ENCODE data around the gene ARHGAP15. TPM values are rescaled to one million over a fixed set of nuclear protein-coding genes. Genes with fewer than 3 reads are reported as not detected.

Gene ARHGAP15
- total and polyA plus RNA-seq, 2 experiments from 2014 or later = not detected

GRCh38 chr2:143336719-143337210, 207.5 kb downstream of the ARHGAP15 start:
- Histone ChIP-seq H3K9me3 (ENCODE audit: low read depth) (no peaks in the 10 kb centered on the region), H3F3A (ENCODE audit: insufficient read depth) (no peaks in the 10 kb centered on the region), H3K4me3 (no peak overlapping the region), H3K27ac (no peak overlapping the region), H3K9me2 (ENCODE audit: insufficient read depth) (no peaks in the 10 kb centered on the region), H3K4me1 (ENCODE audit: insufficient read depth) (no peaks in the 10 kb centered on the region), H3K4me2 (ENCODE audit: unreplicated experiment) (no peak overlapping the region), H2AFZ (no peak overlapping the region), H4K20me1 (ENCODE audit: insufficient read depth) (no peaks in the 10 kb centered on the region), H3K27me3 (replicated peaks; ENCODE audit: insufficient read depth) (no peaks in the 10 kb centered on the region), H3K9ac (no peak overlapping the region), H3K79me2 (ENCODE audit: insufficient read depth) (no peaks in the 10 kb centered on the region), H3K36me3 (ENCODE audit: low read depth) (no peaks in the 10 kb centered on the region)
- DNase-seq = no peak
- TF ChIP-seq EZH2phosphoT487 (IDR thresholded peaks at IDR 0.05; ENCODE audit: insufficient read depth, low read depth) (no peak), EZH2 (IDR thresholded peaks at IDR 0.05; ENCODE audit: insufficient read depth, poor library complexity, severe bottlenecking) (no peak)
- WGBS, 2 experiments (ENCODE audit: low coverage in 1 of 2, low lambda C conversion rate in 2 of 2, missing lambda C conversion rate in 2 of 2) = 66 to 67% methylated on average over 1 of the region's 1 CpG
- in situ Hi-C loops (cut with MboI) = no loop called here

GRCh38 chr2:143341478-143341877, 212.3 kb downstream of the ARHGAP15 start:
- Histone ChIP-seq H4K20me1 (ENCODE audit: insufficient read depth) (no peaks in the 10 kb centered on the region), H3K4me3 (no peak overlapping the region), H3K4me1 (ENCODE audit: insufficient read depth) (no peaks in the 10 kb centered on the region), H3K27ac (no peak overlapping the region), H3K9me3 (ENCODE audit: low read depth) (no peaks in the 10 kb centered on the region), H3K9me2 (ENCODE audit: insufficient read depth) (no peaks in the 10 kb centered on the region), H3K9ac (no peak overlapping the region), H2AFZ (no peak overlapping the region), H3F3A (ENCODE audit: insufficient read depth) (no peaks in the 10 kb centered on the region), H3K36me3 (ENCODE audit: low read depth) (no peaks in the 10 kb centered on the region), H3K27me3 (replicated peaks; ENCODE audit: insufficient read depth) (0 out of 2 replicates have a peak, but pooled peaks cover 6% of the 10 kb centered on the region), H3K79me2 (ENCODE audit: insufficient read depth) (no peaks in the 10 kb centered on the region), H3K4me2 (ENCODE audit: unreplicated experiment) (no peak overlapping the region)
- TF ChIP-seq EZH2 (IDR thresholded peaks at IDR 0.05; ENCODE audit: insufficient read depth, poor library complexity, severe bottlenecking) = no peak
- TF ChIP-seq EZH2phosphoT487 (IDR thresholded peaks at IDR 0.05; ENCODE audit: insufficient read depth, low read depth) = no peak
- DNase-seq = no peak
- WGBS, 2 experiments (ENCODE audit: low coverage in 1 of 2, low lambda C conversion rate in 2 of 2, missing lambda C conversion rate in 2 of 2) = 67 to 79% methylated on average over 2 of the region's 2 CpGs
- in situ Hi-C loops (cut with MboI) = no loop called here

DNA sequence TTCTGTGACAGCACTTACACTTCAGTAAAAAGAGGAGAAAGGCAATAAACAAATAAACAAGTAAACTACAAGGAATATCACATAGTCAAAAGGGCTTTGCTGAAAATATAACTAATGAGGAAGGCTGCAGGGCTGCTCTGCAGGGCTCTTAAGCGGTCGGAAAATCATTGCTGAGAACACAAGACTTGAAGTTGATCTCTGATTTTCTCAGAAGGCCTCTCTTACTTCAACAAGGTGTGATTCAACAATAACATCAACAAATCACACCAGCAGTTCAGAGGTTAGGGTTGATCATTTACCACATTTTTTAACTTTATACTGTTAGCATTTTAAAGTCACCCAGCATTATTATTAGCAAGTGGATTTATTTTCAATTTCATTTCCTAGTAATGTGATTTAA, 215.6 kb downstream of the ARHGAP15 start:
- Histone ChIP-seq H3K9me2 (ENCODE audit: insufficient read depth) (no peaks in the 10 kb centered on the region), H3K4me2 (ENCODE audit: unreplicated experiment) (no peak overlapping the region), H2AFZ (no peak overlapping the region), H3K27me3 (replicated peaks; ENCODE audit: insufficient read depth) (0 out of 2 replicates have a peak, but pooled peaks cover 6% of the 10 kb centered on the region), H4K20me1 (ENCODE audit: insufficient read depth) (no peaks in the 10 kb centered on the region), H3K36me3 (ENCODE audit: low read depth) (no peaks in the 10 kb centered on the region), H3K9me3 (ENCODE audit: low read depth) (no peaks in the 10 kb centered on the region), H3K9ac (no peak overlapping the region), H3F3A (ENCODE audit: insufficient read depth) (no peaks in the 10 kb centered on the region), H3K27ac (no peak overlapping the region), H3K4me3 (no peak overlapping the region), H3K4me1 (ENCODE audit: insufficient read depth) (no peaks in the 10 kb centered on the region), H3K79me2 (ENCODE audit: insufficient read depth) (no peaks in the 10 kb centered on the region)
- 83 to 85% methylated on average over 2 of the region's 2 CpGs for WGBS, 2 experiments (ENCODE audit: low coverage in 1 of 2, low lambda C conversion rate in 2 of 2, missing lambda C conversion rate in 2 of 2)
- in situ Hi-C loops (cut with MboI) = no loop called here
- DNase-seq = no peak
- TF ChIP-seq EZH2 (IDR thresholded peaks at IDR 0.05; ENCODE audit: insufficient read depth, poor library complexity, severe bottlenecking) (no peak), EZH2phosphoT487 (IDR thresholded peaks at IDR 0.05; ENCODE audit: insufficient read depth, low read depth) (no peak)

- H3K9me2 ChIP-seq (ENCODE audit: insufficient read depth) = no peaks in the 10 kb centered on the region
- H3K36me3 ChIP-seq (ENCODE audit: low read depth) = no peaks in the 10 kb centered on the region
- in situ Hi-C loops (cut with MboI) = no loop called here
- no peak for DNase-seq
- H3K4me2 ChIP-seq (ENCODE audit: unreplicated experiment) = no peak overlapping the region
- H3K27ac ChIP-seq = no peak overlapping the region
- WGBS, 2 experiments (ENCODE audit: low coverage in 1 of 2, low lambda C conversion rate in 2 of 2, missing lambda C conversion rate in 2 of 2) = 54 to 58% methylated on average over 9 of the region's 9 CpGs
- TF ChIP-seq EZH2phosphoT487 (IDR thresholded peaks at IDR 0.05; ENCODE audit: insufficient read depth, low read depth) = no peak
- TF ChIP-seq EZH2 (IDR thresholded peaks at IDR 0.05; ENCODE audit: insufficient read depth, poor library complexity, severe bottlenecking) = no peak
- H3K4me1 ChIP-seq (ENCODE audit: insufficient read depth) = no peaks in the 10 kb centered on the region
- H2AFZ ChIP-seq = no peak overlapping the region
- H3F3A ChIP-seq (ENCODE audit: insufficient read depth) = no peaks in the 10 kb centered on the region
- no peak overlapping the region for H3K9ac ChIP-seq
- no peak overlapping the region for H3K4me3 ChIP-seq
- no peaks in the 10 kb centered on the region for H4K20me1 ChIP-seq (ENCODE audit: insufficient read depth)
- H3K27me3 ChIP-seq (replicated peaks; ENCODE audit: insufficient read depth) = 0 out of 2 replicates have a peak, but pooled peaks cover 6% of the 10 kb centered on the region
- H3K79me2 ChIP-seq (ENCODE audit: insufficient read depth) = no peaks in the 10 kb centered on the region
- H3K9me3 ChIP-seq (ENCODE audit: low read depth) = no peaks in the 10 kb centered on the region
These were observed 216.9 kb downstream of the ARHGAP15 start for GRCh38 chr2:143345887-143346787.
